Activated T-cell treated with anti-CD3 and anti-CD28 coated beads, Interleukin-2, amount 50 U/mL, for 48 hours (primary cell): ENCODE measurements around the gene HSPA1A.
"Not testable (repeated sequence)": the region's sequence is repeated elsewhere in the genome, so short reads cannot be mapped to it uniquely, and the experiment has no call there.

Experiments
- DNase-seq, 2 experiments: peaks; one replicate each; pipeline ENCODE4 v3.0.0-alpha.2; 2020

HSPA1A gene

DNA sequence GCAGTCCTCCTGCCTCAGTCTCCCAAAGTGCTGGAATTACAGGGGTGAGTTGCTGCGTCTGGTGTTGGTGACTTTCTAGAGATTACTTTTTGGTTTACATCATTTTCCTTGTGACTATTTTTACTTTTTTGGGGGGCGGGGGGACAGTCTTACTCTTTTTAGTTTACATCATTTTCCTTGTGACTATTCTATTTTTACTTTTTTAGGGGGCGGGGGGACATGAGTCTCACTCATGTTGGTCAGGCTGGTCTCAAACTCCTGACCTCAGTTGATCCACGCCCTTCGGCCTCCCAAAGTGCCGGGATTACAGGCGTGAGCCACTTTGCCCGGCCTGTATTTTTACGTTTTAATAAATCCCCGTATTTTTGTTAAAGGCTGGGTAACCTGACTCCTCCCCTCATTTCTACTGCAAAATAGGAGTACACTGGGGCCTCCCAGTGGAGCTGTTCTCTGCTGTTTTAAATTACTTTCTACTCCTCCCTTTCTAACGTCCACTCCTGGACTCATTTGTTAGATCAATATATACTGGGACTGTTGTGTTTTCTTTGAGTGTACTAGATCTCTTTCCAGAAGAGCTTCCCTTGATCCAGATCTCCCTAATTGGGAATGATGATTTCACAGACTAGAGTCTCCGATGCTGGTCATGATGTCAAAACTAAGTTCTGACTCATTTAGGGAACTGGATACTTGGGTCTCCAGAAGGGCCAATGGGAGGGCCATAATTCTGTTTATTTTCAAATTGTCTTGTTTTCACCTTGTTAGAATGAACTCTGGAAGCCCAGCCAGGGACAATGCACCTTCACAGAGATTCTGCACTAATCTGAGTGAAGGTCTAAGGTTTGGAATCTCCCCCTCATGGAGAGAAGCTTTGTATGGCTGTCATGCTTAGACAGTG lies 21.4 kb downstream of the HSPA1A start:
- DNase-seq = no peak

DNA sequence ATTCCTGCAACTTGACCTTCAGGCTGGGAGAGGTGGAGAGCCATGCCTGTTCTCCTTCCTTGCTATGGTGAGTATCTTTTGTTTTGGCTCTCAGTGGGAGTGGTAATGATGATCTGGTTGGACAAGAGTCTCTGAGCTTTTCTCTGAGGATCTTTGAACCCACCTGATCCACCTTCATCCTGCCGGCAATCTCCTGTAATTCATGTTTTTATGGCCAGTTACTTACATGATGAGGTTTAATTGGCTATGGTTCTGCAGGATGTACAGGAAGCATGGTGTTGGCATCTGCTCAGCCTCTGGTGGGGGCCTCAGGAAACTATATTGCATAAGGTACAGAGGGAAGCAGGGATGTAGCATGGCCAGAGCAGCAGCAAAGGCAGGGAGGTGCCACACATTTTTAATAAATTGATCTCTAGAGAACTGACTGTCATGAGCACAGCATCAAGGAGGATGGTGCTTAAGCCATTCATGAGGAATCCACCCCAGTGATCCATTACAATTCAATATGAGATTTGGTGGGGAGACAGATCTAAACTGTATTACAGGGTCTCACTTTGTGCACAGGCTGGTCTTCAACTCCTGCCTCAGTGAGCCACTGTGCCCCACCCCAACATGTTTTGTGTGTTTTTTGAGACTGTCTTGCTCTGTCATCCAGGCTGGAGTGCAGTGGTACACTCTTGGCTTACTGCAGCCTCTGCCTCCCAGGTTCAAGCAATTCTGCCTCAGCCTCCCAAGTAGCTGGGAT lies 22.2 kb downstream of the HSPA1A start:
- DNase-seq = peak in 1 of 2 experiments; percentile 34

GRCh38 chr6:31838114-31838553 lies 22.8 kb downstream of the HSPA1A start:
- not testable (repeated sequence) for DNase-seq

GRCh38 chr6:31838968-31839367 lies 23.6 kb downstream of the HSPA1A start:
- DNase-seq = no peak

- not testable (repeated sequence) for DNase-seq
Measured at GRCh38 chr6:31839779-31840126, 24.4 kb downstream of the HSPA1A start.

GRCh38 chr6:31842053-31842452 lies 26.7 kb downstream of the HSPA1A start:
- peak in 1 of 2 experiments; percentile 42 for DNase-seq

DNA sequence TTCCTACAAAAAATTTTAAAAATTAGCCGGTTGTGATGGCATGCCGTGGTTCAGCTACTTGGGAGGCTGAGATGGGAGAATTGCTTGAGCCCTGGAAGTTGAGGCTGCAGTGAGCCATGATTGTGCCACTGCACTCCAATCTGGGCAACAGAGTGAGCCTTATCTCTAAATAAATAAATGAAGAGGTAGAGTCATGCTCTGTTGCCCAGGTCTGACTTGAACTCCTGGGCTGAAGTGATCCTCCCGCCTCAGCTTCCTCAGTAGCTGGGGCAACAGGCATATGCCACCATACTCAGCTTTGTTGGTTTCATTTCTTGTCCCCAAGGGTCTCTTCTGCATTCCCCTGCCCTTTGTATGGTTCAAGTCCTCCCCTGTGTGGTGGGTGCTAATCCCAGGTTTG lies 29.2 kb downstream of the HSPA1A start:
- no peak for DNase-seq

- no peak for DNase-seq
Measured at GRCh38 chr6:31847276-31847978, 32.1 kb downstream of the HSPA1A start.

DNA sequence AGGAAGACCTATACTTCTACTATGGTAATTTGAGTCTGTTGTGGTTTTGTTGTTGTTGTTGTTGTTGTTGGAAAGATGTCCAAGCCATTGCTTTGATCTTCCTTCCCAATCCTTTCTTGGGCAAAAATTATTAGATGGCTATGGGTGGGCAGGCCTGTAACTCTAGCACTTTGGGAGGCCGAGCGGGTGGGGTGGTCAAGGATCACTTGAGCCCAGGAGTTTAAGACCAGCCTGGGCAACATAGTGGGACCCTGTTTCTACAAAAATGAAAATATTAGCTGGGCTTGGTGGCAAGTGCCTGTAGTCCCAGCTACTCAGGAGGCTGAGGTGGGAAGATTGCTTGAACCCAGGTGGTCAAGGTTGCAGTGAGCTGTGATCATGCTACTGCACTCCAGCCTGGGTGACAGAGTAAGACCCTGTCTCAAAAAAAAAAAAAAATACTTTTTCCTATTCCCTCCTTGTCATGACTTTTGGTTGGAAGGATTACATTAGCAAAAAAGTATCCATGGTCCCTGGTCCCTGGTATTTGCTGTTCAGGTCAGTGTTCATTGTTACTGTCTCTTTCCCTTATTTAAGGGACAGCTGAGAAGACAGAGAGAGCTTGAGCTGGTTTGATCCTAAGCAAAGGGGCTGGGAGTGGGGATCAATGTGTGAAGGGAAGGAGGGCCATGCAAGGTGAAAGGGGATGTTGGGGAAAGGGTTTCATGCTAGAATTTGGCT lies 35.6 kb downstream of the HSPA1A start:
- no peak for DNase-seq

- DNase-seq = no peak
Measured at GRCh38 chr6:31851485-31851832, 36.1 kb downstream of the HSPA1A start.

DNA sequence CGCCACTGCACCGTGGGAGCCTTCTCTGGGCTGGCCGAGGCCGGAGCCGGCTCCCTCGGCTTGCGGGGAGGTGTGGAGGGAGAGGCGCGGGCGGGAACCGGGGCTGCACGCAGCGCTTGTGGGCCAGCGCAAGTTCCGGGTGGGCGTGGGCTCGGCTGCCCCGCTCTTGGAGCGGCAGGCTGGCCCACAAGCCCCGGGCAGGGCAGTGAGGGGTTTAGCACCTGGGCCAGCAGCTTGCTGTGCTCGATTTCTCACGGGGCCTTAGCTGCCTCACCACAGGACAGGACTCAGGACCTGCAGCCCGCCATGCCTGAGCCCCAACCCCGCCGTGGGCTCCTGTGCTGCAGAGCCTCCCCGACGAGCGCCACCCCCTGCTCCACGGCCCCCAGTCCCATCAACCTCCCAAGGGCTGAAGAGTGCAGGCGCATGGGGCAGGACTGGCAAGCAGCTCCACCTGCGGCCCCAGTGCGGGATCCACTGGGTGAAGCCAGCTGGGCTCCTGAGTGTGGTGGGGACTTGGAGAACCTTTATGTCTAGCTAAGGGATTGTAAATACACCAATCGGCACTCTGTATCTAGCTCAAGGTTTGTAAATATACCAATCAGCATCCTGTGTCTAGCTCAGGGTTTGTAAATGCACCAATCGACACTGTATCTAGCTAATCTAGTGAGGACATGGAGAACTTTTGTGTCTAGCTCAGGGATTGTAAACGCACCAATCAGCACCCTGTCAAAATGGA lies 36.8 kb downstream of the HSPA1A start:
- not testable (repeated sequence) for DNase-seq

- not testable (repeated sequence) for DNase-seq
Measured at GRCh38 chr6:31857774-31858173, 42.4 kb downstream of the HSPA1A start.

DNA sequence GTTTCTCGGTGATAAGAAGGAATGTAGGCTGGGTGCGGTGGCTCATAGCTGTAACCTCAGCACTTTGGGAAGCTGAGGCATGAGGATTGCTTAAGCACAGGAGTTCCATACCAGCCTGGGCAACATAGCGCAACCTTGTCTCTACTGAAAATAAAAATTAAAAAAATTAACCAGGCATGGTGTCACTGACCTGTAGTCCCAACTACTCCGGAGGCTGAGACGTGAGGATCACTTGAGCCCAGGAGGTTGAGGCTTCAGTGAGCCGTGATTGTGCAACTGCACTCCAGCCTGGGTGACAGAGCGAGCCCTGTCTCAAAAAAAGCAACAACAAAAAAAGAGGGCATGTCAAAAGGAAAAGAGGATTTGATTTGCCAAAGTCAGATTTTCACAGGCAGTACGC lies 43.4 kb downstream of the HSPA1A start:
- DNase-seq = no peak

- no peak for DNase-seq
Measured at GRCh38 chr6:31859923-31860322, 44.6 kb downstream of the HSPA1A start.

DNA sequence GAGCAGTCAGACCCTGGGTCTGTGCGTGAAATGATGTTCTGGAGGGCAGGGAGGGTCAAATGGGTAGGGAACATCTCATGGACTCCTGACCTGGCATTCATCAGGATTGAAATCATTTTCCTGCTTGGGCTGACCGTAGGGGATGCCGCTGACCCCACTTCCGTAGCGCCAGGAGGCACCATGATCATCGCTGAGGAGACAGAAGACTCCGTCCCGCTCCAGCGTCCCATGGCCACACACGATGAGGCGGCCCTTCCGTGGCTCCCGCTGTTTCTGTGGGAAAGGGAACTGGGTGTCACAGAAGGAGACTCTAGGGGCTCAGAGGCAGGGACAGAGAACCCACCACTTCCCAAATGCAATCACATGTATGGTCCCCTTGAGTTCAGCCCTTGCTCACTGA lies 45.0 kb downstream of the HSPA1A start:
- no peak for DNase-seq

- no peak for DNase-seq
Measured at GRCh38 chr6:31861150-31861549, 45.8 kb downstream of the HSPA1A start.

- no peak for DNase-seq
Measured at GRCh38 chr6:31861919-31862343, 46.6 kb downstream of the HSPA1A start.

- DNase-seq = peak; percentile 98
Measured at GRCh38 chr6:31862344-31863235, 47.2 kb downstream of the HSPA1A start, which contains the start of gene NEU1. NEU1 (minus strand) TSS chr6:31862821; CDS start chr6:31862776, 45 bp downstream.

- peak in 1 of 2 experiments; percentile 50 for DNase-seq
Measured at GRCh38 chr6:31864123-31864562, 48.8 kb downstream of the HSPA1A start.

- no peak for DNase-seq
Measured at GRCh38 chr6:31864818-31865204, 49.5 kb downstream of the HSPA1A start.
